A673 (cell line): ENCODE results near the gene GSTO2.

Experiments
- CTCF ChIP-seq: fragments of 300-800, 200-600 bp; sonication (generic); conservative IDR thresholded peaks from 2 replicates; pipeline ENCODE4 v1.5.1; 2017; ENCODE audit warnings: low read depth, mild to moderate bottlenecking, antibody characterized with exemption, low read length, moderate library complexity, mixed read lengths
- EZH2 ChIP-seq: fragments of 200-600 bp; sonication (generic); IDR thresholded peaks from 2 replicates; pipeline ENCODE4 v1.6.1; 2017; ENCODE audit warnings: borderline replicate concordance, low read depth, mild to moderate bottlenecking, mixed read lengths, antibody characterized with exemption, low read length; ENCODE audit not compliant: poor library complexity, severe bottlenecking

GRCh38 chr10:104328646-104328895, 59.6 kb downstream of the GSTO2 start:
- TF ChIP-seq CTCF (no peak), EZH2 (no peak)
